Neural progenitor cell (in vitro differentiated cells): Measurements from ENCODE around the gene KCNMA1.

Source experiments
- EZH2 ChIP-seq: fragments of 200-600 bp; sonication (generic); IDR thresholded peaks from 2 replicates; pipeline ENCODE4 v1.6.1; 2017; ENCODE audit warnings: antibody characterized with exemption, mild to moderate bottlenecking, moderate library complexity
- EZH2phosphoT487 ChIP-seq: fragments of 200-600 bp; sonication (generic); IDR thresholded peaks from 2 replicates; pipeline ENCODE4 v1.6.1; 2017; ENCODE audit warnings: antibody characterized with exemption
- TF ChIP-seq, protein P1 (sequence below): fragments of 200-600 bp; sonication (generic); IDR thresholded peaks from 2 replicates; pipeline ENCODE4 v1.5.1; 2017; ENCODE audit warnings: antibody characterized with exemption, mild to moderate bottlenecking

DNA sequence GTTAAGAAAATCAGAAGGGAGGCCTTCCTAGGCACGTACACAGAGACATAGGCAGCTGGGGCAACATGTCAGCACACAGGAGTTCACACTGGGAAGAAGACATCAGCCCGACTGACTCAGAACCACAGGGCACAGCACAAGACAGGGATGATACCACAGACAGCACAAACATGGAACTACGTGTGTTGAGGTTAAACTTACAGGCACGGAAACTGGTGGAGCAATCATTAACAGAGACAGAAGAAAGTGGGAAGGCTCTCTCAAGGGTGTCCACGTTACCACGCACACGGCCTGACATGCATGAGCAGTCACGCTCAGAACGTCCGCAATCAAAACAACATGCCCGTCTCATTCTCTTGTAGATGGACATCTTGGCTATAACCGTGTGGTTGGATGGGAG, 636.4 kb downstream of the KCNMA1 start:
- TF ChIP-seq EZH2 (no peak), EZH2phosphoT487 (no peak)
- TF ChIP-seq, protein P1, sequence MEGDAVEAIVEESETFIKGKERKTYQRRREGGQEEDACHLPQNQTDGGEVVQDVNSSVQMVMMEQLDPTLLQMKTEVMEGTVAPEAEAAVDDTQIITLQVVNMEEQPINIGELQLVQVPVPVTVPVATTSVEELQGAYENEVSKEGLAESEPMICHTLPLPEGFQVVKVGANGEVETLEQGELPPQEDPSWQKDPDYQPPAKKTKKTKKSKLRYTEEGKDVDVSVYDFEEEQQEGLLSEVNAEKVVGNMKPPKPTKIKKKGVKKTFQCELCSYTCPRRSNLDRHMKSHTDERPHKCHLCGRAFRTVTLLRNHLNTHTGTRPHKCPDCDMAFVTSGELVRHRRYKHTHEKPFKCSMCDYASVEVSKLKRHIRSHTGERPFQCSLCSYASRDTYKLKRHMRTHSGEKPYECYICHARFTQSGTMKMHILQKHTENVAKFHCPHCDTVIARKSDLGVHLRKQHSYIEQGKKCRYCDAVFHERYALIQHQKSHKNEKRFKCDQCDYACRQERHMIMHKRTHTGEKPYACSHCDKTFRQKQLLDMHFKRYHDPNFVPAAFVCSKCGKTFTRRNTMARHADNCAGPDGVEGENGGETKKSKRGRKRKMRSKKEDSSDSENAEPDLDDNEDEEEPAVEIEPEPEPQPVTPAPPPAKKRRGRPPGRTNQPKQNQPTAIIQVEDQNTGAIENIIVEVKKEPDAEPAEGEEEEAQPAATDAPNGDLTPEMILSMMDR: no peak
